WI38 (cell line): ENCODE data around the gene C4BPA.

Experiments
- H3K4me3 ChIP-seq: 2 replicates; pipeline ENCODE4 v1.5.1; 2011; ENCODE audit warnings: low read depth, mild to moderate bottlenecking, control low read depth, low read length
- CTCF ChIP-seq: IDR thresholded peaks from 2 replicates; pipeline ENCODE4 v1.5.1; 2012; ENCODE audit warnings: low read depth, mild to moderate bottlenecking, control low read depth, low read length

The C4BPA gene

GRCh38 chr1:207156095-207156494 lies 52.1 kb downstream of the C4BPA start:
- no peak for TF ChIP-seq CTCF
- H3K4me3 ChIP-seq = no peak overlapping the region

GRCh38 chr1:207156826-207157225 lies 52.8 kb downstream of the C4BPA start:
- TF ChIP-seq CTCF = no peak
- no peak overlapping the region for H3K4me3 ChIP-seq

- TF ChIP-seq CTCF = no peak
- H3K4me3 ChIP-seq = no peak overlapping the region
These were observed 60.1 kb downstream of the C4BPA start for GRCh38 chr1:207164086-207164485.

- H3K4me3 ChIP-seq = no peak overlapping the region
- TF ChIP-seq CTCF = no peak
These were observed 68.3 kb downstream of the C4BPA start for GRCh38 chr1:207172321-207172720.

GRCh38 chr1:207172885-207173284 lies 68.9 kb downstream of the C4BPA start:
- TF ChIP-seq CTCF = no peak
- H3K4me3 ChIP-seq = no peak overlapping the region

- no peak for TF ChIP-seq CTCF
- no peak overlapping the region for H3K4me3 ChIP-seq
These were observed 69.4 kb downstream of the C4BPA start for GRCh38 chr1:207173396-207173795.

- no peak for TF ChIP-seq CTCF
- no peak overlapping the region for H3K4me3 ChIP-seq
These were observed 70.9 kb downstream of the C4BPA start for GRCh38 chr1:207174913-207175312.
